Naive thymus-derived CD4-positive, alpha-beta T cell (primary cell): ENCODE measurements around the gene SPATA16. TPM values are rescaled to one million over a fixed set of nuclear protein-coding genes. Genes with fewer than 3 reads are reported as not detected.
"Not testable (repeated sequence)": the region's sequence is repeated elsewhere in the genome, so short reads cannot be mapped to it uniquely, and the experiment has no call there.

Source experiments
- ATAC-seq: fragments of 150-1000 bp; cut with Tn5 transposase; 2 replicates; pipeline ENCODE4 v1.10.0; 2021; ENCODE audit warnings: mild to moderate bottlenecking, moderate library complexity
- CTCF ChIA-PET: fragments of 350-600 bp; sonication (Branson Sonifier 250); formaldehyde crosslinking; loops from one replicate; lab custom pipeline; 2021; ENCODE audit warnings: antibody characterized with exemption; lab: Charles Lee
- POLR2A ChIA-PET: fragments of 350-600 bp; sonication (Branson Sonifier 250); formaldehyde crosslinking; loops from one replicate; lab custom pipeline; 2021; ENCODE audit warnings: antibody characterized with exemption, inconsistent platforms; lab: Charles Lee
- DNase-seq, 9 donors: peaks; one replicate each; pipeline versions ENCODE4 v3.0.0 to v3.0.0-alpha.2; 2020 to 2022; ENCODE audit warnings: mixed read lengths in 1 of 9
- H3K27ac ChIP-seq: one replicate; pipeline ENCODE4 v1.7.0; 2013; ENCODE audit warnings: mild to moderate bottlenecking, low read depth, low read length, moderate library complexity
- H3K27me3 ChIP-seq, 2 donors: one replicate each; pipeline ENCODE4 v1.7.0; 2013; ENCODE audit warnings: low read length in 2 of 2, mild to moderate bottlenecking in 2 of 2, moderate library complexity in 2 of 2; ENCODE audit not compliant: control insufficient read depth in 2 of 2, insufficient read depth in 2 of 2
- H3K36me3 ChIP-seq, 3 experiments: 1 replicate in 2 of 3; 2 replicates in 1 of 3; pipeline ENCODE4 v1.7.0; 2013; ENCODE audit warnings: low read length in 3 of 3, mild to moderate bottlenecking in 3 of 3, moderate library complexity in 1 of 3; ENCODE audit not compliant: insufficient read depth in 3 of 3, control insufficient read depth in 2 of 3
- H3K4me1 ChIP-seq, 2 donors: one replicate each; pipeline ENCODE4 v1.7.0; 2013; ENCODE audit warnings: low read length in 2 of 2, mild to moderate bottlenecking in 2 of 2, moderate library complexity in 1 of 2; ENCODE audit not compliant: control insufficient read depth in 2 of 2, insufficient read depth in 2 of 2
- H3K4me3 ChIP-seq: 2 replicates; pipeline ENCODE4 v1.7.0; 2013; ENCODE audit warnings: mild to moderate bottlenecking, low read length
- H3K9me3 ChIP-seq, 3 experiments: 1 replicate in 2 of 3; 2 replicates in 1 of 3; pipeline ENCODE4 v1.7.0; 2013; ENCODE audit warnings: low read length in 3 of 3; ENCODE audit not compliant: control insufficient read depth in 2 of 3
- H3K27ac Mint-ChIP-seq, 9 donors: one replicate each; pipeline ENCODE4 v1.8.0; 2020 to 2022; ENCODE audit warnings: mixed read lengths in 9 of 9, mild to moderate bottlenecking in 8 of 9, moderate library complexity in 5 of 9, inconsistent platforms in 2 of 9
- H3K27me3 Mint-ChIP-seq, 5 donors: one replicate each; pipeline ENCODE4 v1.8.0; 2021 to 2022; ENCODE audit warnings: mixed read lengths in 5 of 5, mild to moderate bottlenecking in 1 of 5
- H3K36me3 Mint-ChIP-seq, 5 donors: one replicate each; pipeline ENCODE4 v1.8.0; 2020 to 2022; ENCODE audit warnings: mixed read lengths in 5 of 5, mild to moderate bottlenecking in 3 of 5, inconsistent platforms in 1 of 5
- H3K4me1 Mint-ChIP-seq, 7 donors: one replicate each; pipeline ENCODE4 v1.8.0; 2020 to 2022; ENCODE audit warnings: mixed read lengths in 7 of 7, mild to moderate bottlenecking in 3 of 7, inconsistent platforms in 1 of 7
- H3K4me3 Mint-ChIP-seq, 10 donors: one replicate each; pipeline ENCODE4 v1.8.0; 2020 to 2022; ENCODE audit warnings: mild to moderate bottlenecking in 10 of 10, mixed read lengths in 10 of 10, moderate library complexity in 6 of 10, inconsistent platforms in 2 of 10
- H3K9me3 Mint-ChIP-seq, 11 donors: one replicate each; pipeline ENCODE4 v1.8.0; 2020 to 2022; ENCODE audit warnings: mixed read lengths in 11 of 11, mild to moderate bottlenecking in 4 of 11, inconsistent platforms in 1 of 11, moderate library complexity in 1 of 11
- intact Hi-C, 2 donors: fragments of 100-400 bp; cut with micrococcal nuclease; formaldehyde crosslinking; loops; one replicate each; pipeline ENCODE4 v1.15.1; 2023
- polyA plus RNA-seq, 2 donors: library from polyadenylated mRNA; unstranded; fragments of 300-500 nt; fragmentation: Illumina TruSeq; gene quantifications; one replicate each; pipeline ENCODE4 v1.2.3, GENCODE V29; 2021
- total RNA-seq, 6 experiments: library from RNA in 5 of 6; stranded (reverse) in 5 of 6; gene quantifications; 1 replicate in 5 of 6; 2 replicates in 1 of 6; pipeline ENCODE4 v1.2.3 and lab custom pipeline; 2021 to 2026

The SPATA16 gene
- total and polyA plus RNA-seq, 7 experiments from 2014 or later: not detected

DNA sequence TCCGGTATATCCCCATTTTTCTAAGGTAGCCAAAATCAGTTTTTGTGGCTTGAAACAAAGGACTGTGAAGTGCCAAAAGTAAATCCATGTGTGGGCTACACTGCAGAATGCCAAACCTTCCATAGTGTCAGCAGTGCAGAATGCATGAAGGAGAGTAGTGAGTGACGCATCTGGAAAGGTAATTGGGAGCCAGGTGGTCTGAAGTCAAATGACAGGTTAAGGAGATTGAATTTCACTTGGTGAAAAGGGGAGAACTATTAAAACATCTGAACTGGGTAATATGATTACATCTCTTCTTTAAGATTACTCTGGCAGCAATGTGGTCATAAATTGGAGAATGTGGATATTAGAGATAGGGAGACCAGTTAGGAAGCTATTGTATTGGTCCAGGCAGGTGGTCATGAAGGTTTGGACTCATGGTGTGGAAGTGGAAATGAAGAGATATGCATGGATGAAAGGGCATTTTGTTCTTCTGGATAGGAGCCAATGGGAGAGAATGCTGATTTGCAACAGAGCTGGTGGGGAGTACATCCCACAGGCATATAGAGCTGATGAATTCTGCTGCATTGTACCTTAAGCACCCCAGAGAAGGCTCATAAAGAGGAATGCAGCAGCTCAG, 272.3 kb downstream of the SPATA16 start:
- POLR2A ChIA-PET: no interaction called here
- H3K4me3 Mint-ChIP-seq: no peak overlapping the region
- Histone ChIP-seq H3K27ac (no peak overlapping the region), H3K4me1 (no peaks in the 10 kb centered on the region), H3K9me3 (no peaks in the 10 kb centered on the region), H3K4me3 (no peak overlapping the region), H3K36me3 (no peaks in the 10 kb centered on the region), H3K27me3 (no peaks in the 10 kb centered on the region)
- no peak overlapping the region for H3K27ac Mint-ChIP-seq
- ATAC-seq: no peak
- H3K9me3 Mint-ChIP-seq: peaks cover 0 to 2% (median 0%) of the 10 kb centered on the region in 11 donors
- CTCF ChIA-PET: no interaction called here
- H3K27me3 Mint-ChIP-seq: peaks cover 5 to 30% (median 10%) of the 10 kb centered on the region in 5 donors
- no peaks in the 10 kb centered on the region for H3K4me1 Mint-ChIP-seq
- DNase-seq: no peak
- intact Hi-C loops: no loop called here
- H3K36me3 Mint-ChIP-seq: no peaks in the 10 kb centered on the region

- H3K9me3 ChIP-seq, H3K4me3 ChIP-seq, H3K27ac ChIP-seq, H3K4me3 Mint-ChIP-seq, DNase-seq, H3K9me3 Mint-ChIP-seq, intact Hi-C loops, CTCF ChIA-PET, ATAC-seq, H3K27ac Mint-ChIP-seq, H3K36me3 Mint-ChIP-seq, H3K36me3 ChIP-seq, H3K4me1 Mint-ChIP-seq, H3K4me1 ChIP-seq, H3K27me3 ChIP-seq, POLR2A ChIA-PET: not testable (repeated sequence)
- peaks cover 4 to 34% (median 10%) of the 10 kb centered on the region in 5 donors for H3K27me3 Mint-ChIP-seq
Observed at GRCh38 chr3:172866726-172867350, 274.2 kb downstream of the SPATA16 start.

- H3K36me3 ChIP-seq: no peaks in the 10 kb centered on the region
- H3K4me3 Mint-ChIP-seq: no peak overlapping the region
- intact Hi-C loops: no loop called here
- CTCF ChIA-PET: no interaction called here
- H3K27ac Mint-ChIP-seq: no peak overlapping the region
- no peaks in the 10 kb centered on the region for H3K4me1 ChIP-seq
- peaks cover 0 to 7% (median 0%) of the 10 kb centered on the region in 11 donors for H3K9me3 Mint-ChIP-seq
- H3K27me3 Mint-ChIP-seq: peaks cover 0 to 9% (median 6%) of the 10 kb centered on the region in 5 donors
- no peaks in the 10 kb centered on the region for H3K36me3 Mint-ChIP-seq
- DNase-seq (no peak), ATAC-seq (no peak)
- H3K9me3 ChIP-seq: no peaks in the 10 kb centered on the region
- no peak overlapping the region for H3K27ac ChIP-seq
- H3K4me1 Mint-ChIP-seq: no peaks in the 10 kb centered on the region
- H3K4me3 ChIP-seq: no peak overlapping the region
- POLR2A ChIA-PET: no interaction called here
- H3K27me3 ChIP-seq: no peaks in the 10 kb centered on the region
Observed at GRCh38 chr3:172859041-172859440, 282.0 kb downstream of the SPATA16 start.

DNA sequence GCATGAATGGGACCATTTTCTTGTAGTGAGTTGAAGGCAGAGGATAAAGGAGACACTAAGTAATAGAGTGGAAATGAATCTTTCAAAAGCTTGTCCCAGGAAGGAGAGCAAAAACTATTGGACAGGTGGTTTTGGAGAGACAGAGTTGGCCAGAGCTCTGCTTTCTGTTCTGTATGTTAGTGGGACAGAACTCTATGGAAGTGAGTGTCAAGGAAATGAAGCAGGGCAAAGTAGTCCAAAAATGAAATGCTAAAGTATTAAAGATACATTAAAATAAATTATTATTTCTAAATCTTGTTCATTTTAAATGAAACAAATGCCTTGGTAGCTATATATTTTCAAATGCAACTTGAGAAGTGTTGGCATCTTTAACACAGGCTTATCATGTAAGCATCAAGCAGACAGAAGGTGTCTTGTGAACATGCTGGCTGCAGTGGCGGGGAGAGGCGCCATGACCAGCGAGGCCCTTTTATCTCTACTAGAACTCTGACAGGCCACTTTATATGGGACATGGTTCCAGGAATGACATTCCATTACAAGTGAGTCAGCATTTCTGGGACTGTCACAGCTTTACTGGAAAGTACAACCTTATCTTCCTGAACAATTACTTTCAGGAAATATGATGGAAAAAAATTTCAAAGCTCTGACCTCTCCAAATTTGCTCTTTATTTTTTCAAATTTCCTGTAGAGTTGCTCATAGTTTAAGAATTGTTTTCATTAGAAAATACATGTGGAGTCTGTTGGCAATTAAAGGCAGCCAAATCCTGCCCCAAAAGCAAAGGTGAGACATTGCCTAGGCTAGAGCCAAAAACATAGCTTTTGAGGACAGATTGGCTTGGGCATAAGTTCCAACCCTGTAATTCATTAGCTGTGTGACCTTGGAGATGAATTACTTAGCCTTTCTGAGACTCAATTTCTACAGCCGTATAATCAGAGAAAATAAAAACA, 284.0 kb downstream of the SPATA16 start:
- Mint-ChIP-seq H3K4me1 (no peaks in the 10 kb centered on the region), H3K9me3 (peaks cover 0 to 5% (median 0%) of the 10 kb centered on the region in 11 donors), H3K27ac (no peak overlapping the region), H3K36me3 (no peaks in the 10 kb centered on the region), H3K4me3 (no peak overlapping the region), H3K27me3 (peaks cover 0 to 9% (median 4%) of the 10 kb centered on the region in 5 donors)
- Histone ChIP-seq H3K9me3 (no peaks in the 10 kb centered on the region), H3K27ac (no peak overlapping the region), H3K36me3 (no peaks in the 10 kb centered on the region), H3K4me1 (no peaks in the 10 kb centered on the region), H3K4me3 (no peak overlapping the region), H3K27me3 (no peaks in the 10 kb centered on the region)
- no peak for DNase-seq
- intact Hi-C loops: no loop called here
- ATAC-seq: no peak
- CTCF ChIA-PET: no interaction called here
- POLR2A ChIA-PET: no interaction called here

GRCh38 chr3:172855037-172855436, 286.0 kb downstream of the SPATA16 start:
- Histone ChIP-seq H3K36me3 (no peaks in the 10 kb centered on the region), H3K27me3 (no peaks in the 10 kb centered on the region), H3K4me1 (no peaks in the 10 kb centered on the region), H3K4me3 (no peak overlapping the region), H3K9me3 (no peaks in the 10 kb centered on the region), H3K27ac (no peak overlapping the region)
- DNase-seq: no peak
- no peak overlapping the region for H3K4me3 Mint-ChIP-seq
- no peaks in the 10 kb centered on the region for H3K4me1 Mint-ChIP-seq
- CTCF ChIA-PET: no interaction called here
- H3K27me3 Mint-ChIP-seq: peaks cover 0 to 10% (median 9%) of the 10 kb centered on the region in 5 donors
- H3K36me3 Mint-ChIP-seq: no peaks in the 10 kb centered on the region
- ATAC-seq: no peak
- H3K27ac Mint-ChIP-seq: no peak overlapping the region
- intact Hi-C loops: no loop called here
- POLR2A ChIA-PET: no interaction called here
- H3K9me3 Mint-ChIP-seq: peaks cover 0 to 4% (median 0%) of the 10 kb centered on the region in 11 donors

- POLR2A ChIA-PET: no interaction called here
- intact Hi-C loops: no loop called here
- Histone ChIP-seq H3K27me3 (no peaks in the 10 kb centered on the region), H3K9me3 (no peaks in the 10 kb centered on the region), H3K4me3 (no peak overlapping the region), H3K4me1 (no peaks in the 10 kb centered on the region), H3K27ac (no peak overlapping the region), H3K36me3 (no peaks in the 10 kb centered on the region)
- DNase-seq (no peak), ATAC-seq (no peak)
- Mint-ChIP-seq H3K27ac (no peak overlapping the region), H3K4me3 (no peak overlapping the region), H3K27me3 (peaks cover 2 to 13% (median 9%) of the 10 kb centered on the region in 5 donors), H3K36me3 (no peaks in the 10 kb centered on the region), H3K9me3 (peaks cover 0 to 4% (median 0%) of the 10 kb centered on the region in 11 donors), H3K4me1 (no peaks in the 10 kb centered on the region)
- CTCF ChIA-PET: no interaction called here
Observed at GRCh38 chr3:172853921-172854666, 286.9 kb downstream of the SPATA16 start.
